Bronchial epithelial cell (primary cell): ENCODE measurements around the gene ZCCHC9. TPM values are rescaled to one million over a fixed set of nuclear protein-coding genes. Genes with fewer than 3 reads are reported as not detected.

Experiments
- DNase-seq: peaks from one replicate; pipeline ENCODE4 v3.0.0-alpha.2; 2010; ENCODE audit warnings: low read depth
- FAIRE-seq: peaks from 2 replicates; lab custom pipeline; 2011; peaks lifted over from hg19 to GRCh38; lab: Jason Lieb, UNC
- H3K27me3 ChIP-seq: 2 replicates; pipeline ENCODE4 v1.5.1; 2011; ENCODE audit warnings: low read length; ENCODE audit not compliant: control insufficient read depth, insufficient read depth
- H3K36me3 ChIP-seq: 2 replicates; pipeline ENCODE4 v1.5.1; 2011; ENCODE audit warnings: low read length; ENCODE audit not compliant: control insufficient read depth, insufficient read depth
- H3K4me3 ChIP-seq: 2 replicates; pipeline ENCODE4 v1.5.1; 2011; ENCODE audit warnings: mild to moderate bottlenecking, low read depth, low read length, control low read depth
- total RNA-seq: library from RNA; depleted of rRNA; stranded (reverse); fragments of >200 nt; gene quantifications from 2 replicates; pipeline ENCODE4 v1.2.1, GENCODE V29; 2014
- TF ChIP-seq, protein P1 (sequence below): IDR thresholded peaks from 2 replicates; pipeline ENCODE4 v1.5.1; 2011; ENCODE audit warnings: mild to moderate bottlenecking, moderate library complexity, low read length, control low read depth, inconsistent platforms; ENCODE audit not compliant: insufficient read depth, severe bottlenecking

The ZCCHC9 gene
- total RNA-seq, 1 donor from 2014 or later, result 36.9 TPM

- H3K36me3 ChIP-seq, result peaks cover 5% of the 10 kb centered on the region
- DNase-seq (no peak), FAIRE-seq (no peak)
- H3K27me3 ChIP-seq, result no peaks in the 10 kb centered on the region
- TF ChIP-seq, protein P1, sequence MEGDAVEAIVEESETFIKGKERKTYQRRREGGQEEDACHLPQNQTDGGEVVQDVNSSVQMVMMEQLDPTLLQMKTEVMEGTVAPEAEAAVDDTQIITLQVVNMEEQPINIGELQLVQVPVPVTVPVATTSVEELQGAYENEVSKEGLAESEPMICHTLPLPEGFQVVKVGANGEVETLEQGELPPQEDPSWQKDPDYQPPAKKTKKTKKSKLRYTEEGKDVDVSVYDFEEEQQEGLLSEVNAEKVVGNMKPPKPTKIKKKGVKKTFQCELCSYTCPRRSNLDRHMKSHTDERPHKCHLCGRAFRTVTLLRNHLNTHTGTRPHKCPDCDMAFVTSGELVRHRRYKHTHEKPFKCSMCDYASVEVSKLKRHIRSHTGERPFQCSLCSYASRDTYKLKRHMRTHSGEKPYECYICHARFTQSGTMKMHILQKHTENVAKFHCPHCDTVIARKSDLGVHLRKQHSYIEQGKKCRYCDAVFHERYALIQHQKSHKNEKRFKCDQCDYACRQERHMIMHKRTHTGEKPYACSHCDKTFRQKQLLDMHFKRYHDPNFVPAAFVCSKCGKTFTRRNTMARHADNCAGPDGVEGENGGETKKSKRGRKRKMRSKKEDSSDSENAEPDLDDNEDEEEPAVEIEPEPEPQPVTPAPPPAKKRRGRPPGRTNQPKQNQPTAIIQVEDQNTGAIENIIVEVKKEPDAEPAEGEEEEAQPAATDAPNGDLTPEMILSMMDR, result no peak
- no peak overlapping the region for H3K4me3 ChIP-seq
Measured at GRCh38 chr5:81310402-81311063, 9.1 kb downstream of the ZCCHC9 start.

GRCh38 chr5:81313278-81313677, 11.9 kb downstream of the ZCCHC9 start:
- DNase-seq (no peak), FAIRE-seq (no peak)
- TF ChIP-seq, protein P1, result no peak
- H3K27me3 ChIP-seq, result no peaks in the 10 kb centered on the region
- no peak overlapping the region for H3K4me3 ChIP-seq
- peaks cover 5% of the 10 kb centered on the region for H3K36me3 ChIP-seq

DNA sequence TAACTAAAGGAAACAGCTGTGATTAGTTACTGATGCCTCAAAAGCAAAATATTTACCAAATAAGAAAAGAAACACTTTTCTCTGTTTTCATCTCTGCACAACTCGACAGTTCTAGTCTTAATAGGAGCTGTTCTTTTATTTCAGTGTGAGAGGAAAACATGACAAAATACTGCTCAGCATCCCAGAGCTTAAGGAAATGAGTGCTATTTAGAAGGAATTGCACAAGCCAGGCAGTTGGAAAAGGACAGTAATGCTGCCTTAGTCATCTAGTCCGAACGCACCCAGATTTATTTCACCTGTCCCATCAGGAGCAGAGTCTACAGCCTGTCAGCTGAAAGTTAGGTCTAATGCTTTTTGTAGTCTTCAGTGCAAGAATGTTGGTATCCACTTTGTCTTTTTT, 12.3 kb downstream of the ZCCHC9 start:
- no peak for FAIRE-seq
- DNase-seq, result no peak
- Histone ChIP-seq H3K27me3 (no peaks in the 10 kb centered on the region), H3K36me3 (peaks cover 5% of the 10 kb centered on the region), H3K4me3 (no peak overlapping the region)
- TF ChIP-seq, protein P1, result no peak

DNA sequence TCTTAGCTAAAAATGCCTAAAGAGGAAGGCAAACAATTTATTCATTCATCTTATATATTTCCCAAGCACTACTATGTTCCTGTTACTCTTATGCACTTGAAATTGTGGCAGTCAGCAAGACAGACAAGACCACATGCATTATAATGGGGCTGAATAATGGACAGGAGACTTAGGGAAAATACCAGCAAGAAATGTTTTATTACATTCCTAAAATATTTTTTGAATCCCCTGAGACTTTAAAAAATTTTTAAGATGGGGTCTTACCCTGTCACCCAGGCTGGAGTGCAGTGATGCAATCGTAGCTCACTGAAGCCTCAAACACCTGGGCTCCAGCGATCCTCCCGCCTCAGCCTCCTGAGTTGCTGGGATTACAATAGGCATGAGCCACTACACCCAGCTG, 13.2 kb downstream of the ZCCHC9 start:
- TF ChIP-seq, protein P1, result no peak
- FAIRE-seq, result no peak
- no peak for DNase-seq
- H3K27me3 ChIP-seq, result no peaks in the 10 kb centered on the region
- no peak overlapping the region for H3K4me3 ChIP-seq
- peaks cover 5% of the 10 kb centered on the region for H3K36me3 ChIP-seq

- no peak for FAIRE-seq
- Histone ChIP-seq H3K4me3 (no peak overlapping the region), H3K27me3 (no peaks in the 10 kb centered on the region), H3K36me3 (peaks cover 5% of the 10 kb centered on the region)
- TF ChIP-seq, protein P1, result no peak
- peak; percentile 73 for DNase-seq
Measured at GRCh38 chr5:81315336-81315735, 13.9 kb downstream of the ZCCHC9 start.

GRCh38 chr5:81315830-81316229, 14.4 kb downstream of the ZCCHC9 start:
- DNase-seq (no peak), FAIRE-seq (no peak)
- H3K36me3 ChIP-seq, result peaks cover 5% of the 10 kb centered on the region

More at GRCh38 chr5:81315830-81316229, 14.4 kb downstream of the ZCCHC9 start:
- no peak overlapping the region for H3K4me3 ChIP-seq
- TF ChIP-seq, protein P1, result no peak
- no peaks in the 10 kb centered on the region for H3K27me3 ChIP-seq
